K562 (cell line): Measurements from ENCODE around the gene LAP3. TPM values are rescaled to one million over a fixed set of nuclear protein-coding genes. Genes with fewer than 3 reads are reported as not detected.

Experiments
- ATAC-seq: fragments of 200-7000 bp; cut with Tn5 transposase; 3 replicates; pipeline ENCODE4 v1.9.1; 2020; ENCODE audit warnings: moderate library complexity
- BruUV-seq: library from RNA; stranded (reverse); fragments of 400-500 nt; replicated peaks from 2 replicates; lab custom pipeline; 2021; lab: Mats Ljungman, UMichigan
- CTCF ChIA-PET: fragments of 300-600 bp; formaldehyde crosslinking; extraction: SDS; loops from one replicate; lab custom pipeline; 2021; ENCODE audit warnings: low intra/inter-chr PET ratio; lab: Yijun Ruan, JAX
- POLR2A ChIA-PET: fragments of 300-600, 350-650 bp; sonication (Branson Sonifier 250); formaldehyde crosslinking; extraction: SDS; loops from one replicate; lab custom pipeline; 2021; ENCODE audit warnings: antibody characterized with exemption, inconsistent platforms; lab: Yijun Ruan, JAX
- DNase-seq, 4 experiments: peaks; one replicate each; pipeline versions ENCODE4 v3.0.0 to v3.0.0-alpha.2; 2011 to 2018; ENCODE audit warnings: low spot score in 3 of 4, mixed read lengths in 3 of 4; ENCODE audit errors: extremely low read depth in 1 of 4
- FAIRE-seq: peaks from 2 replicates; lab custom pipeline; 2011; peaks lifted over from hg19 to GRCh38; lab: Jason Lieb, UNC
- H2AFZ ChIP-seq: 2 replicates; pipeline ENCODE4 v1.6.0; 2011; ENCODE audit warnings: low read depth, low read length, control low read depth, inconsistent platforms
- H3K27ac ChIP-seq: fragments of 200-600 bp; 3 replicates; pipeline ENCODE4 v1.8.0; 2011; ENCODE audit warnings: low read depth, mild to moderate bottlenecking, control low read depth, inconsistent platforms, low read length, moderate library complexity, mixed read lengths; ENCODE audit errors: extremely low read depth
- H3K27me3 ChIP-seq, 2 experiments: fragments of 300-600 bp in 1 of 2; 2 replicates in 1 of 2; 3 replicates in 1 of 2; pipeline versions ENCODE4 v1.6.0 to v1.8.0; 2011; ENCODE audit warnings: inconsistent platforms in 2 of 2, low read length in 2 of 2, mild to moderate bottlenecking in 1 of 2, mixed read lengths in 1 of 2, moderate library complexity in 1 of 2; ENCODE audit not compliant: control insufficient read depth in 2 of 2, insufficient read depth in 2 of 2
- H3K36me3 ChIP-seq: fragments of 300-600 bp; 3 replicates; pipeline ENCODE4 v1.8.0; 2011; ENCODE audit warnings: mild to moderate bottlenecking, low read length, inconsistent platforms; ENCODE audit not compliant: control insufficient read depth, insufficient read depth
- H3K4me1 ChIP-seq, 2 experiments: fragments of 200-600 bp in 1 of 2; replicated peaks in 1 of 2; 2 replicates in 1 of 2; 3 replicates in 1 of 2; pipeline versions ENCODE4 v1.5.1 to v1.8.0; 2011; ENCODE audit warnings: inconsistent platforms in 2 of 2, low read length in 2 of 2, mild to moderate bottlenecking in 1 of 2, mixed read lengths in 1 of 2, moderate library complexity in 1 of 2; ENCODE audit not compliant: control insufficient read depth in 2 of 2, insufficient read depth in 2 of 2
- H3K4me2 ChIP-seq: 2 replicates; pipeline ENCODE4 v1.6.1; 2011; ENCODE audit warnings: low read length, control low read depth, inconsistent platforms, mixed read lengths; ENCODE audit not compliant: insufficient read depth
- H3K4me3 ChIP-seq: fragments of 200-600 bp; sonication (generic), shearing (Covaris generic); 2 replicates; pipeline ENCODE4 v1.5.1; 2016; ENCODE audit warnings: control low read depth, inconsistent platforms
- H3K79me2 ChIP-seq: fragments of 200-600 bp; 3 replicates; pipeline ENCODE4 v1.8.0; 2011; ENCODE audit warnings: low read length, inconsistent platforms; ENCODE audit not compliant: control insufficient read depth, insufficient read depth
- H3K9ac ChIP-seq, 2 experiments: 2 replicates each; pipeline versions ENCODE4 v1.6.0 to v1.6.1; 2011; ENCODE audit warnings: low read depth in 2 of 2, low read length in 2 of 2, control low read depth in 1 of 2, inconsistent platforms in 1 of 2, mild to moderate bottlenecking in 1 of 2, mixed read lengths in 1 of 2; ENCODE audit not compliant: insufficient read depth in 1 of 2
- H3K9me1 ChIP-seq: one replicate; pipeline ENCODE4 v1.6.0; 2011; ENCODE audit warnings: inconsistent platforms, mild to moderate bottlenecking, low read length, moderate library complexity; ENCODE audit not compliant: control insufficient read depth, insufficient read depth
- H3K9me3 ChIP-seq: replicated peaks from 2 replicates; pipeline ENCODE4 v1.5.1; 2011; ENCODE audit warnings: low read depth, low read length, inconsistent platforms; ENCODE audit not compliant: control insufficient read depth, insufficient read depth
- H4K20me1 ChIP-seq: replicated peaks from 2 replicates; pipeline ENCODE4 v1.6.1; 2011; ENCODE audit warnings: low read length, inconsistent platforms, mixed read lengths; ENCODE audit not compliant: control insufficient read depth, insufficient read depth
- CAMTA2 ChIP-seq: fragments of 250-450 bp; sonication (Bioruptor Pico); conservative IDR thresholded peaks from 2 replicates; pipeline ENCODE4 v1.5.1; 2022
- EP300 ChIP-seq: IDR thresholded peaks from 2 replicates; pipeline ENCODE4 v1.6.1; 2012; ENCODE audit warnings: low read length, improper control_type of control experiment
- SAFB ChIP-seq: fragments of 200-400 bp; formaldehyde crosslinking; IDR thresholded peaks from 2 replicates; pipeline ENCODE4 v1.6.1; 2017; ENCODE audit warnings: low read depth, low read length, borderline replicate concordance
- ZBTB33 ChIP-seq: sonication (generic); formaldehyde crosslinking; IDR thresholded peaks from 2 replicates; pipeline ENCODE4 v1.8.1; 2023; ENCODE audit warnings: mild to moderate bottlenecking, missing genetic modification reagents
- WGBS: fragments of 100-300 bp; shearing (Covaris generic); methylation state at CpG from one replicate; pipeline ENCODE4 v1.1.6; 2016; ENCODE audit warnings: low coverage, mixed read lengths; ENCODE audit not compliant: insufficient coverage; ENCODE audit errors: missing lambda C conversion rate; 5-methylcytosine and 5-hydroxymethylcytosine counted together
- in situ Hi-C: fragments of 300-500 bp; cut with MboI; formaldehyde crosslinking; loops from 4 replicates; pipeline ENCODE4 v1.15.0; 2018; ENCODE audit warnings: inconsistent platforms, mixed read lengths
- intact Hi-C: fragments of 100-400 bp; cut with micrococcal nuclease; formaldehyde crosslinking; loops from 2 replicates; pipeline ENCODE4 v1.14.2; 2022
- polyA plus RNA-seq, 8 experiments: library from polyadenylated mRNA; depleted of rRNA in 4 of 8; stranded (reverse) in 5 of 8; unstranded in 3 of 8; fragments of >200 nt; fragmentation: Nextera tagmentation in 2 of 8; fragmentation: Illumina TruSeq in 1 of 8; extraction: Ambion mirVana in 2 of 8; extraction: Trizol in 1 of 8; gene quantifications; 2 replicates each; pipeline versions ENCODE4 v1.2.1 to v1.2.3, GENCODE V29; 2011 to 2014; ENCODE audit warnings: inconsistent platforms in 1 of 8, missing spikeins in 1 of 8
- total RNA-seq, 7 experiments: library from RNA; depleted of rRNA in 6 of 7; stranded (reverse); fragments of >200 nt in 6 of 7; fragmentation: Illumina TruSeq in 2 of 7; extraction: Trizol in 2 of 7; gene quantifications; 2 replicates each; pipeline versions ENCODE4 v1.2.1 to v1.2.3, GENCODE V29; 2011 to 2021; ENCODE audit warnings: low replicate concordance in 1 of 7

The LAP3 gene
- total and polyA plus RNA-seq, 9 of the 15 experiments (the other 6 are each of a cell fraction or from before 2014, with no cell fraction given): 82.3 to 170 (median 107) TPM

DNA sequence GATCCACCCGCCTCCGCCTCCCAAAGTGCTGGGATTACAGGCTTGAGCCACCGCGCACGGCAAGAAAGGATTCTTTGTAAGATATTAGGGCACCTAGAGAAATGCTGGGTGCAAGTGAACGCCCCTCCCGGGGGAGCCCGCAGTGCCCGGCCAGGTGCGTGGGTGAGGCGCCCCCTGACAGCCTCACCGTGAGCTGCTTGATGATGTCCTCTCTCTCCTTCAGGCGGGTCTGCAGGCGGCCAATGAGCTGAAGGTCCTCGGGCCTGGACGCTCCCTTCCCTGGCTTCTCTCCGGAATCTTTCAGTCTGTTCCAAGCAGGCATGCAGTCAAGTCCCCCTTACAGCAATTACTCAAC lies 59.3 kb downstream of the LAP3 start:
- 86% methylated on average over 13 of the region's 17 CpGs for WGBS
- Histone ChIP-seq H3K79me2 (no peaks in the 10 kb centered on the region), H4K20me1 (peaks cover 6% of the 10 kb centered on the region), H3K9me3 (no peaks in the 10 kb centered on the region), H3K36me3 (peaks cover 45% of the 10 kb centered on the region), H3K4me3 (no peak overlapping the region), H3K4me1 (peaks cover 3 to 13% of the 10 kb centered on the region in 2 experiments; a peak in 2 of 5 replicates), H3K27me3 (no peaks in the 10 kb centered on the region), H3K27ac (no peak overlapping the region), H3K4me2 (no peak overlapping the region), H2AFZ (no peak overlapping the region), H3K9me1 (no peaks in the 10 kb centered on the region), H3K9ac (no peak overlapping the region)
- DNase-seq (no peak), ATAC-seq (peak; percentile 43), FAIRE-seq (no peak)
- in situ Hi-C loops (no loop called here), intact Hi-C loops (loop anchor here (10.0 kb wide), 1 partner anchor 168 kb away; no protein-coding TSS in a partner anchor)
- ChIA-PET POLR2A (interaction anchor here (0.7 kb wide), 1 partner anchor 146 kb away, joined by 3 read pairs; no protein-coding TSS in a partner anchor), CTCF (interaction anchor here (0.5 to 2.7 kb wide), 4 partner anchors 17 to 296 kb away, joined by 4 to 13 read pairs (median 6); partner anchors contain the start of gene QDPR)
- TF ChIP-seq EP300: no peak
- TF ChIP-seq CAMTA2 (CRISPR knock-in tag): no peak
- TF ChIP-seq SAFB: no peak
- peak; percentile 32; the same call in 1 of the 2 replicates for TF ChIP-seq ZBTB33 (CRISPR knock-in tag)
- no TSS peak for BruUV-seq
